Mucosa of stomach (tissue), 1 donor: ENCODE data around the gene CD48.

Source experiments
- H3K27me3 ChIP-seq: one replicate; pipeline ENCODE4 v1.7.0; 2013; ENCODE audit warnings: mild to moderate bottlenecking, low read length; ENCODE audit not compliant: control insufficient read depth, insufficient read depth
- H3K36me3 ChIP-seq: one replicate; pipeline ENCODE4 v1.7.0; 2013; ENCODE audit warnings: low read length; ENCODE audit not compliant: control insufficient read depth, insufficient read depth
- H3K4me1 ChIP-seq: one replicate; pipeline ENCODE4 v1.7.0; 2013; ENCODE audit warnings: mild to moderate bottlenecking, low read length; ENCODE audit not compliant: control insufficient read depth, insufficient read depth
- H3K4me3 ChIP-seq: one replicate; pipeline ENCODE4 v1.7.0; 2013; ENCODE audit warnings: low read length
- H3K9ac ChIP-seq: one replicate; pipeline ENCODE4 v1.7.0; 2013; ENCODE audit warnings: mild to moderate bottlenecking, low read length, moderate library complexity
- H3K9me3 ChIP-seq: one replicate; pipeline ENCODE4 v1.7.0; 2013; ENCODE audit warnings: mild to moderate bottlenecking, low read length, moderate library complexity; ENCODE audit not compliant: control insufficient read depth
- donor health status: Pancreatic carcinoma.

Gene CD48

GRCh38 chr1:160681066-160681890 is 30.3 kb downstream of the CD48 start:
- Histone ChIP-seq H3K36me3 (no peaks in the 10 kb centered on the region), H3K4me1 (no peaks in the 10 kb centered on the region), H3K9ac (no peak overlapping the region), H3K9me3 (no peaks in the 10 kb centered on the region), H3K4me3 (no peak overlapping the region), H3K27me3 (no peaks in the 10 kb centered on the region)

- Histone ChIP-seq H3K4me3 (no peak overlapping the region), H3K9me3 (no peaks in the 10 kb centered on the region), H3K9ac (no peak overlapping the region), H3K27me3 (no peaks in the 10 kb centered on the region), H3K4me1 (no peaks in the 10 kb centered on the region), H3K36me3 (no peaks in the 10 kb centered on the region)
These were observed 31.2 kb downstream of the CD48 start for GRCh38 chr1:160680399-160680798.

- Histone ChIP-seq H3K4me3 (no peak overlapping the region), H3K4me1 (no peaks in the 10 kb centered on the region), H3K9ac (no peak overlapping the region), H3K36me3 (no peaks in the 10 kb centered on the region), H3K9me3 (no peaks in the 10 kb centered on the region), H3K27me3 (no peaks in the 10 kb centered on the region)
These were observed 31.7 kb downstream of the CD48 start for GRCh38 chr1:160679893-160680292.

GRCh38 chr1:160676869-160677597 is 34.6 kb downstream of the CD48 start:
- Histone ChIP-seq H3K4me3 (no peak overlapping the region), H3K4me1 (no peaks in the 10 kb centered on the region), H3K36me3 (no peaks in the 10 kb centered on the region), H3K9me3 (no peaks in the 10 kb centered on the region), H3K27me3 (no peaks in the 10 kb centered on the region), H3K9ac (no peak overlapping the region)

DNA sequence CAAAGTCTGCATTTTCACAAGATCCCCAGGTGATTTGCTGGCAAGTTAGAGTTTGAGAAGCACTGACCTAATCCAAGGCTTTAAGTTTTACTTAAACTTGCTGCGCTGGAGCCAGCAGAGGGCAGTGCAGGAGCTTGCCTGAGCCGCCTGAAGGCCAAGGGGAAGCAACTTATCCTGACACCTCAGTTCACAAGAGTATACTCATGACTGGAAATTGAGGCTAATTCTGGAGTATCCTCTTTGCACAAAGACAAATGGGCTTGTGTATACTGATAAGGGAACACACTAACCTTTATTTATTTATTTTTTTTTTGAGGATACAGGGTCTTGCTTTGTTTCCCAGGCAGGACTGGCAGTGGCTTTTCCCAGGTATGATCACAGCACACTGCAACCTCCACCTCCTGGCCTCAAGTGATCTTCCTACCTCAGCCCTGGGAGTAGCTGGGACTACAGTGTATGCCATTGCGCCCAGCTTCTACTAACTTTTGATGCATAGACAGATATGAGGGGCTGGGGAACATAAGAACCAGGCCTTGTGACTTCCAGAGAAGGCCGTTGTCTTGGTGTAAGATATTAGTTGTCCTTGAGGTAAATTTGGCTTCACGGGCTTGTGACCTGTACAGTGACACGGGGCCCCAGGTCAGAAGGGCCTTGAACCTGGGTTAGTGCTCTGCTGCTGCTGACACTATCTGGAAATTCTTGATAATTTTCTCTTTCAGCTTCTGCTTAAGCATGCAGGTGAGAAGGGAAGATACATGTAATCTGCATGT is 35.8 kb downstream of the CD48 start:
- H3K4me1 ChIP-seq: no peaks in the 10 kb centered on the region
- no peaks in the 10 kb centered on the region for H3K27me3 ChIP-seq
- H3K36me3 ChIP-seq: no peaks in the 10 kb centered on the region
- H3K4me3 ChIP-seq: no peak overlapping the region
- no peaks in the 10 kb centered on the region for H3K9me3 ChIP-seq
- no peak overlapping the region for H3K9ac ChIP-seq

DNA sequence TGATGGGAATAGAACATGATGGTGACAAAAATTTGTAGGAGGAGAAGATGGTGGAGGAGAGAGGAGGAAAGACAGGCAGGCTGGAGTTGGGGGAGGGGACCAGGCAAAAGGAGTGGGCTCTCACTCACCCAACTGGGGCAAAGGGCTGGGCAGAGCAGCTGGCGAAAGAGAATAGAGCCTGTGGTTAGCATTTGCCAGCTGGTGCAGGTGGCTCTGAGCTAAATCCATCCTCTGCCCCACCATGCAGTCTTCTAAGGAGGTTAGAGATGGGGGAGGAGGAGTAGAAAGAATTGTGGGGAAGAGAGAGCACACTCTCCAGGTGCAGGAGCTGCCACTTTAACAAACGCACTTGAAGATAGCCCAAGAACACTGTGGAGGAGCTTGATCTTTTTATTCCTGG is 37.2 kb downstream of the CD48 start:
- Histone ChIP-seq H3K27me3 (no peaks in the 10 kb centered on the region), H3K4me3 (no peak overlapping the region), H3K4me1 (no peaks in the 10 kb centered on the region), H3K9me3 (no peaks in the 10 kb centered on the region), H3K36me3 (no peaks in the 10 kb centered on the region), H3K9ac (no peak overlapping the region)

- no peaks in the 10 kb centered on the region for H3K36me3 ChIP-seq
- H3K9me3 ChIP-seq: no peaks in the 10 kb centered on the region
- H3K9ac ChIP-seq: no peak overlapping the region
- no peak overlapping the region for H3K4me3 ChIP-seq
- no peaks in the 10 kb centered on the region for H3K27me3 ChIP-seq
- no peaks in the 10 kb centered on the region for H3K4me1 ChIP-seq
These were observed 38.6 kb downstream of the CD48 start for GRCh38 chr1:160672789-160673695.

- Histone ChIP-seq H3K4me1 (no peaks in the 10 kb centered on the region), H3K36me3 (no peaks in the 10 kb centered on the region), H3K4me3 (no peak overlapping the region), H3K9me3 (no peaks in the 10 kb centered on the region), H3K27me3 (no peaks in the 10 kb centered on the region), H3K9ac (no peak overlapping the region)
These were observed 39.8 kb downstream of the CD48 start for GRCh38 chr1:160671603-160672517.

DNA sequence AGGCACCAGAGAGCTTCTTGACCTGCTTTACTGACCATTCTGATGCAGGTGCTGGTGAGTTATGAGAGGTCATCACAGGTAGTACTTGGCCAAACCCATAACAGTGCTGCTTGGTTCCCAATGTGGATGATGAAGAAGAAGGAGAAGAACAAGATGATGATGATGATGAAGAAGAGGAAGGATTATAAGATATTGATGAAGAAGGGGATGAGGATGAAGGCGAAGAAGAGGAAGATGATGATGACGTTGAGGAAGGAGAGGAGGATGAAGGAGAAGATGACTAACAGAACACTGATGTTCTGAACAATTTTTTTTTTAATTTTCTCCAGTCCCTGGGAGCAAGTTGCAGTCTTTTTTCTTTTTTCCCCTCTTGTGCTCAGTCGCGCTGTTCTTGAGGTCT is 40.9 kb downstream of the CD48 start:
- H3K27me3 ChIP-seq: no peaks in the 10 kb centered on the region
- H3K9ac ChIP-seq: no peak overlapping the region
- no peaks in the 10 kb centered on the region for H3K36me3 ChIP-seq
- no peaks in the 10 kb centered on the region for H3K4me1 ChIP-seq
- no peaks in the 10 kb centered on the region for H3K9me3 ChIP-seq
- no peak overlapping the region for H3K4me3 ChIP-seq

DNA sequence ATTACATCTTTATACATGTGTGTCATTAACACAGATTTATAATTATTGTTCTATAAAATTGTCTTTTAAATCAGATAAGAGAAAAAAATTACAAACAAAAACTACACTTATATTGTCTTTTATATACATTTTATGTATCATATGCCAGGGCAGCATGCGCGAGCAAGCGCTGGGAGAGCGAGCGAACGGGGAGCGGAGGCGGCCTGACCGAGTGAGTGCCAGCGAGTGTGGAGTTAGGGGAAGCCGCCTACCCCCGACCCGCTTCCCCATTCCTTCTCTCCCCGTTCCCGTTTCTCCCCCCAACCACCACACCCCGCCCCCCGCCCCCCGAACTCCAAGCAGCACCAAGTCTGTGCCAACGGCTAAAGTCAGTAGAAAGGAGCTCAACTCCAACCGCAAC is 41.8 kb downstream of the CD48 start:
- no peak overlapping the region for H3K9ac ChIP-seq
- no peak overlapping the region for H3K4me3 ChIP-seq
- no peaks in the 10 kb centered on the region for H3K36me3 ChIP-seq
- H3K9me3 ChIP-seq: no peaks in the 10 kb centered on the region
- H3K27me3 ChIP-seq: no peaks in the 10 kb centered on the region
- H3K4me1 ChIP-seq: peaks cover 8% of the 10 kb centered on the region

GRCh38 chr1:160669276-160669675 is 42.3 kb downstream of the CD48 start:
- no peaks in the 10 kb centered on the region for H3K36me3 ChIP-seq
- peaks cover 13% of the 10 kb centered on the region for H3K4me1 ChIP-seq
- H3K4me3 ChIP-seq: no peak overlapping the region
- H3K9me3 ChIP-seq: no peaks in the 10 kb centered on the region
- H3K9ac ChIP-seq: no peak overlapping the region
- H3K27me3 ChIP-seq: no peaks in the 10 kb centered on the region
